GM21526 (cell line): Measurements from ENCODE around the gene JADE2.

Experiments
- ATAC-seq: cut with Tn5 transposase; IDR thresholded peaks from one replicate; pipeline ENCODE4 v1.9.1; 2021; ENCODE audit warnings: moderate library complexity; ENCODE audit not compliant: unreplicated experiment, low FRiP score

Gene JADE2

GRCh38 chr5:134611515-134611914 is 86.0 kb downstream of the JADE2 start:
- no peak for ATAC-seq

GRCh38 chr5:134614450-134615085 is 89.1 kb downstream of the JADE2 start:
- ATAC-seq, result no peak

GRCh38 chr5:134620634-134621033 is 95.2 kb downstream of the JADE2 start:
- ATAC-seq, result no peak

GRCh38 chr5:134625559-134625958 is 100.1 kb downstream of the JADE2 start:
- no peak for ATAC-seq

- no peak for ATAC-seq
These were observed 101.0 kb downstream of the JADE2 start for GRCh38 chr5:134626369-134627014.
